Activated T-cell treated with anti-CD3 and anti-CD28 coated beads, Interleukin-2, amount 50 U/mL, for 24 hours (primary cell): Measurements from ENCODE around the gene EIF4H.

ENCODE experiments used
- DNase-seq: peaks from one replicate; pipeline ENCODE4 v3.0.0-alpha.2; 2020
- H3K27ac Mint-ChIP-seq: 2 replicates; pipeline ENCODE4 v1.8.0; 2020; ENCODE audit warnings: mild to moderate bottlenecking, mixed read lengths
- H3K27me3 Mint-ChIP-seq: 2 replicates; pipeline ENCODE4 v1.8.0; 2020; ENCODE audit warnings: mixed read lengths
- H3K36me3 Mint-ChIP-seq: 2 replicates; pipeline ENCODE4 v1.8.0; 2020; ENCODE audit warnings: low read depth, mixed read lengths
- H3K4me1 Mint-ChIP-seq: 2 replicates; pipeline ENCODE4 v1.8.0; 2020; ENCODE audit warnings: low read depth, mixed read lengths
- H3K4me3 Mint-ChIP-seq: 2 replicates; pipeline ENCODE4 v1.8.0; 2020; ENCODE audit warnings: mild to moderate bottlenecking, moderate library complexity, mixed read lengths
- H3K9me3 Mint-ChIP-seq: 2 replicates; pipeline ENCODE4 v1.8.0; 2020; ENCODE audit warnings: mixed read lengths

EIF4H gene

DNA sequence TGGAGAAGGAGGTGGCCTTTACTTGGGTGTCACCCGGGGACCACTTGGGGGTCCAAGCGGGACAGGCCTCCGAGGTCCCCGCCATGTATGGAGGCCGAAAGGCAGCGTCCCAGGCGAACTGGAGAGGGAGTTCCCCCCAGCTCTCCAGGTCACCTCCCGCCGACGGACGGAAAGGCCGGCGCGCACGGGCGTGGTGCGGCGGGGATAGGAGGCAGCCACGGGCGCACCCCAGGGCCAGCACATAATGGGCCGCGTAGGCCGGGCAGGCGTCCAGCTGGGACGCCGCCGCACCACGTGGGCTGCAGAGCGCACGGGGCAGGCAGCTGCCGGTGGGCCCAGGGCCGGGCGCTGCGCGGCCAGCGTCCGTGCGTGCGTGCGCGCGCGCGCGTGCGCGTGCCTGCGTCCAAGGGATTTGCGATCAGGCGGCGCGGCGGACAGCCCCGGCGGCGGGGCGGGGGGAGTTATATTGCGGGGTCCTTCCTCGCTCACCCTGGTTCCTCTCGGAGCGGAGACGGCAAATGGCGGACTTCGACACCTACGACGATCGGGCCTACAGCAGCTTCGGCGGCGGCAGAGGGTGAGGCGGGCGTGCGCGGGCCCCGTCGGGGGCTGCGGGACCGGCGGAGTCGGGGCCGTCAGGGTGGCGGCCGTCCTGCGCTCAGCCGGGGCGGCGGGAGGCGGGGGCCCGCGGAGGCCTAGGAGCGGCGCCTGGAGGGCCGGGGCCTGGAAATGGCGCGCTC is at the start of gene EIF4H:
Gene EIF4H, plus strand, starts transcription at position 491 of the 740 bp plus-strand sequence. Its CDS starts 28 bp downstream, at position 519.
- H3K36me3 Mint-ChIP-seq, result peaks cover 47% of the 10 kb centered on the region
- no peaks in the 10 kb centered on the region for H3K27me3 Mint-ChIP-seq
- H3K4me3 Mint-ChIP-seq, result peak within 1 kb of the TSS; percentile 92
- peak; percentile 99 for DNase-seq
- H3K4me1 Mint-ChIP-seq, result peaks cover 49% of the 10 kb centered on the region
- peak within 1 kb of the TSS; percentile 95 for H3K27ac Mint-ChIP-seq
- H3K9me3 Mint-ChIP-seq, result no peaks in the 10 kb centered on the region

DNA sequence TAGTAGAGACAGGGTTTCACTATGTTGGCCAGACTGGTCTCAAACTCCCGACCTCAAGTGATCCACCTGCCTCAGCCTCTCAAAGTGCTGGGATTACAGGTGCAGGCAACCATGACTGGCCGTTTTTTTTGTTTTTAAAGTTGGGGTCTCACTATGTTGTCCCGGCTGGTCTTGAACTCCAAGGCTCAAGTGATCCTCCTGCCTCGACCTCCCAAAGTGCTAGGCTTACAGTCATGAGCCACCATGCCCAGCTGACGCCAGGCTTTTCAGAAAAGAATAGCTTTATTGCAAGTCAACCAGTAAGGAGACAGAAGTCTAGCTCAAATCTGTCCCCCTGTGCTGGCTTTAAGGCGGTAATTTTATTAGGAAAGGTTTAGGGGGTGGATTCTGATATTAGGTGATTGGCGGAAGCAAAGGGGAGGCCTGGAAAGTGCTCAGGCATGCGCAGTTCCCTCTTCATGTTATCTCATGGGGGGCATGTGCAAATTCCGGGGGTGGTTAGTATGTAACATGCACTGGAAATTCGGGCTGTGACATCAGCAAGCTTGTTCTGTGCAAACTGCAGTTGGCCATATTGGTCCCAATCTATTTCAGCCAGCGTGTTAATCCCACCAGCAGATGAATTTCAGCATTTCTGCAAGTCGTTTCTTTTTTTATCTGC is 47.8 kb upstream of the EIF4H start:
- Mint-ChIP-seq H3K27ac (no peak overlapping the region), H3K9me3 (no peaks in the 10 kb centered on the region), H3K27me3 (no peaks in the 10 kb centered on the region), H3K4me1 (no peaks in the 10 kb centered on the region), H3K36me3 (peaks cover 9% of the 10 kb centered on the region), H3K4me3 (no peak overlapping the region)
- DNase-seq, result no peak

DNA sequence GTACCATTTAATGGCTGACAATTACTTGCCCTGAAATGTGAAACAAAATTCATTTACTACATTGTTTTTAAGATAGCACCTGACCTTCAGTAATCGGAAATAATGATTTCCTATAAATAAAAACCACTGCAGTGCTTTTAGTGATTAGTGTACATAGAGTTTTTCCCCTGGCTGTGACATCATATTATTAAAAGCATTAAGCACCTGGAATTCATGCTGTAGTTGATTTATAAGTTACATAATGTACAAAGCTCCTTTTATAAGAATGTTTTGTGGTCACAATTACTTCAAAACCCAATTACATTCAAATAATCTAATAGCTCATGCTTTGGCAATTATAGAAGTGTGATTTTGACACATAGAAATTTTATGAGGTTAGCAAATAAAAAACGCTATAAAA is 44.3 kb upstream of the EIF4H start:
- H3K9me3 Mint-ChIP-seq, result no peaks in the 10 kb centered on the region
- no peak overlapping the region for H3K27ac Mint-ChIP-seq
- H3K27me3 Mint-ChIP-seq, result no peaks in the 10 kb centered on the region
- DNase-seq, result no peak
- no peaks in the 10 kb centered on the region for H3K36me3 Mint-ChIP-seq
- no peak overlapping the region for H3K4me3 Mint-ChIP-seq
- peaks cover 3% of the 10 kb centered on the region for H3K4me1 Mint-ChIP-seq

DNA sequence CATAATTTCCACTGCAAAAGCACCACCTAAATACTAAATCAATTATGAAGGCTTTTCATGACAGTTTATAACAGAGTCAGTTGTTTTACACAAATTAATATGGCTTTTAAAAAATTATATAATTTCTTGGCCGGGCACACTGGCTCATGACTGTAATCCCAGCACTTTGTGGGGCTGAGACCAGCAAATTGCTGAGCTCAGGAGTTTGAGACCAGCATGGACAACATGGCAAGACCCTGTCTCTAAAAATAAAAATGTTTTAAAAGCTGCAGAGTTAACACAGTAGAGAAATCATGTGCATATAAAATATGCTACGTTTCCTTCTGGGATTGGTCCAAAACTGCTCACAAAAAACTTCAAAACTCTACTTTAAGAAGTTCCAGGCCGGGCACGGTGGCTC is 43.6 kb upstream of the EIF4H start:
- no peak for DNase-seq
- peaks cover 3% of the 10 kb centered on the region for H3K4me1 Mint-ChIP-seq
- H3K9me3 Mint-ChIP-seq, result no peaks in the 10 kb centered on the region
- no peaks in the 10 kb centered on the region for H3K27me3 Mint-ChIP-seq
- H3K4me3 Mint-ChIP-seq, result no peak overlapping the region
- no peaks in the 10 kb centered on the region for H3K36me3 Mint-ChIP-seq
- H3K27ac Mint-ChIP-seq, result no peak overlapping the region

DNA sequence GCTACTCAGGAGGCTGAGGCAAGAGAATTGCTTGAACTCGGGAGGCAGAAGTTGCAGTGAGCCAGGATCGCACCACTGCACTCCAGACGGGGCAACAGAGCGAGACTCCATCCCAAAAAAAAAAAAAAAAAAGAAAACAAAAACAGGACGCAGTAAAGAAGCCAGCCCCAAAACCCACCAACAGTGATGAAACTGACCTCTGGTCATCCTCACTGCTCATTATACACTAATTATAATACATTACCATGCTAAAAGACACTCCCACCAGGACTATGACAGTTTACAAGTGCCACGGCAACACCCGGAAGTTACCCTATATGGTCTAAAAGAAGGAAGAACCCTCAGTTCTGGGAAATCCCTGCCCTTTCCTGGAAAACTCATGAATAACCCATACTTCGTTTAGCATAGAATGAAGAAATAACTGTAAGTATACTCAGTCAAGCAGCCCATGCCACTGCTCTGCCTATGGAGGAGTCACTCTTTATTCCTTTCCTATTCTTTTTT is 40.0 kb upstream of the EIF4H start:
- no peak overlapping the region for H3K27ac Mint-ChIP-seq
- H3K9me3 Mint-ChIP-seq, result no peaks in the 10 kb centered on the region
- no peaks in the 10 kb centered on the region for H3K36me3 Mint-ChIP-seq
- no peaks in the 10 kb centered on the region for H3K27me3 Mint-ChIP-seq
- DNase-seq, result no peak
- no peak overlapping the region for H3K4me3 Mint-ChIP-seq
- peaks cover 3% of the 10 kb centered on the region for H3K4me1 Mint-ChIP-seq

DNA sequence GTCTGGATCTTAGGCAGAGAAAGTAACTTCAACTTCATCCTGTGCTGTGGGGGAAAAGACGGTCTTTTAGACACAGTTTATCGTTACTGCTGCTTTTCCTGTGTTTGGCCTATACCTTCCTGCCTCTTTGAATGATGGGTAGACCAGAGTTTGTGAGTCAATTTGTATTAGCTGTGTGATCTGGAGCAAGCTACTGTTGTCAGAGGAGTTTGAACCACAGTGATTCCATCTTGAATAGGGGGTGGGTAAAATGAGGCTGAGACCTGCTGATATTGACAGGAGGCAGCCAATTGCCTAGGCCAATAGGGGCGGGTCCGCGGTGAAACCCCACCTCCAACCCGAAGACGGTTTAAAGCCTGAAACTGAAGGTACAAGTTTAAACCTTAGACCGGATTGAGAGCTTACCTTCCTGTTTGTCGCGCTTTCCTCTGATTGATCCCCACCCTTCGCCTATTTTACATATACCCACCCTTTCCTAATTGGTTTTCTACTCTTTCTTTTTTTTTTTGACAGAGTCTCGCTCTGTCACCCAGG is 35.8 kb upstream of the EIF4H start:
- no peak overlapping the region for H3K4me3 Mint-ChIP-seq
- no peak overlapping the region for H3K27ac Mint-ChIP-seq
- DNase-seq, result no peak
- H3K4me1 Mint-ChIP-seq, result peaks cover 7% of the 10 kb centered on the region
- no peaks in the 10 kb centered on the region for H3K27me3 Mint-ChIP-seq
- H3K36me3 Mint-ChIP-seq, result no peaks in the 10 kb centered on the region
- no peaks in the 10 kb centered on the region for H3K9me3 Mint-ChIP-seq

DNA sequence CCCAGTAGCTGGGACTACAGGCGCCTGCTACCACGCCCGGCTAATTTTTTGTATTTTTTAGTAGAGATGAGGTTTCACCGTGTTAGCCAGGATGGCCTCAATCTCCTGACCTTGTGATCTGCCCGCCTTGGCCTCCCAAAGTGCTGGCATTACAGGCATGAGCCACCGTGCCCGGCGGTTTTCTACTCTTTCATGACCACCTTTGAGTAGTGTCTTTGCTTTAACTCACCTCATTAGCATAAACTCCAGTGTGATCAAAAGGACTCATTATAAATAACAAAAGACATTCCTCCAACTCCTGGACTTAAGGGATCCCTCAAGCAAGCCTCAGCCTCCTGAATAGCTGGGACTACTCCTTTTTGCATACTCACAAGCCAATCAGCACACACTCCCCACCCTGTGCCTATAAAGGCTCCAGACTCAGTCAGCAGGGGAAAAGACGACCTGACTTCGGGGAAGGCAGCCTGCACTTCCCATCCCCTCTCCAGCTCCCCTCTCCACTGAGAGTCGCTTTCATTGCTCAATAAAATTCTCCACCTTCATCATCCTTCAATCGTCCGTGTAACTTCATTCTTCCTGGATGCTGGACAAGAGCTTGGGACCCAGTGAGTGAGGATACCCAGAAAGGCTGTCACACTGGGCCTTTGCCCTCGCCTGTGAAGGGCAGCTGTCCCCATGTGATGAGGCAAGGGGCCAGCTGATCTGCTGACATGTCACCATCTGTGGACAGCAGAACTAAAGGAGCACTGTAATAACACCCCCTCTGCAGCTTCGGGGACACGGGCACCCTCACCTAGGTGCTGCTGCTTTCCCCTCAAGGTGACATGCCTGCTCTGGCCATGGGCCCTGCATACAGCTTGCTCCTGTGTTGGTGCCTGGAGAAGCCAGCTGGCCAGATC is 35.0 kb upstream of the EIF4H start:
- Mint-ChIP-seq H3K36me3 (no peaks in the 10 kb centered on the region), H3K27me3 (no peaks in the 10 kb centered on the region), H3K4me1 (peaks cover 6% of the 10 kb centered on the region), H3K4me3 (no peak overlapping the region), H3K27ac (no peak overlapping the region), H3K9me3 (no peaks in the 10 kb centered on the region)
- no peak for DNase-seq

DNA sequence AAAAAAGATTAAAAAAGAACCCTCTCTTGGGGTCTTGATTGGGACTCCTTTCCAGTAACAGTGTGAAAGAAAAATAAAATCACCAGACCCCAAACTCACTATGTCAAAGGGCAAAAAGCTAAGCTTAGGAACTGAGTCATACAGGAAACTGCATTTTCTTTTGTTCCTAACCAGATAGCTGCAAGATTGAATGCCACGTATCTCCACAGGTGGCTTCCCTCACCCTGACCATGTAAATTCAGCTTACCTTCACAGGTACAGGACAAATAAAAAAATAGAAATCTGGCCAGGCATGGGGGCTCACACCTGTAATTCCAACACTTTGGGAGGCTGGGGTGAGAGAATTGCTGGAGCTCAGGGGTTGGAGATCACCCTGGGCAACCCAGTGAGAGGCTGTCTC is 32.5 kb upstream of the EIF4H start:
- no peak for DNase-seq
- peaks cover 2% of the 10 kb centered on the region for H3K9me3 Mint-ChIP-seq
- H3K27ac Mint-ChIP-seq, result no peak overlapping the region
- peaks cover 4% of the 10 kb centered on the region for H3K4me1 Mint-ChIP-seq
- peaks cover 2% of the 10 kb centered on the region for H3K27me3 Mint-ChIP-seq
- no peaks in the 10 kb centered on the region for H3K36me3 Mint-ChIP-seq
- no peak overlapping the region for H3K4me3 Mint-ChIP-seq

DNA sequence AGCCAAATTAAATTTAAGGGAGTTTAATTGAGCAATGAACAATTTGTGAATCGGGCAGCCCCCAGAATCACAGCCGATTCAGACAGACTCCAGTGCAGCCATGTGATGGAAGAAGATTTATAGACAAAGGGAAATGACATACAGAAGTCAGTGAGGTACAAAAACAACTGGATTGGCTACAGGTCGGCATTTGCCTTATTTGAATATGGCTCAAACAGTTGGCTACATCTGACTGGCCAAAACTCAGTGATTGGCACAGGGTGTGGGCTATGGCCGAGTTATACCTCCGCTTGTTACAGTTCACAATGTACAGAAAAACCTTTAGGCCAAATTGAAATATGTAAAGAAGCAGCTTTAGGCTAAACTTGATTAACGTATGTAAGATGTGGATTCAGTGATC is 30.8 kb upstream of the EIF4H start:
- Mint-ChIP-seq H3K4me1 (peaks cover 4% of the 10 kb centered on the region), H3K36me3 (no peaks in the 10 kb centered on the region), H3K9me3 (peaks cover 2% of the 10 kb centered on the region), H3K27ac (no peak overlapping the region), H3K4me3 (no peak overlapping the region), H3K27me3 (peaks cover 2% of the 10 kb centered on the region)
- no peak for DNase-seq

DNA sequence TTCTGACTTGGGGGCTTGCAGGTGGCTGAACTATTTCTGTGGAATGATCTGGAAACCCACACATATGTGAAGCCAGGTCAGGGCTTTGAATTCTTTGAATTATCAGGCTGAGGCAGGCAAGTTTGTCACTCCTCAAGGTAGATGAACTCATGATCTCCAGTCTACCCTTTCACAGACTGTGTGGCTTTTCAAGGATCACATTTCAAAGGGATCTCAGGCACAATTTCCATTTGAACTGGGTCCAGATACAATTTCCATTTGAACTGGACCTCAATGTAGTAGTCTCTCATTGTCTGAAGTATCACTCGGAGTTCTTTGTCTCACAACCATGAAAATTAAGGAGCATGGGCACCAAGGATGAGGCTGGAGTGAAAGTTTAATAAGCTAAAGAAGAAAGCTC is 25.7 kb upstream of the EIF4H start:
- Mint-ChIP-seq H3K4me1 (no peaks in the 10 kb centered on the region), H3K27ac (no peak overlapping the region), H3K27me3 (peaks cover 2% of the 10 kb centered on the region), H3K36me3 (no peaks in the 10 kb centered on the region), H3K9me3 (peaks cover 2% of the 10 kb centered on the region), H3K4me3 (no peak overlapping the region)
- DNase-seq, result no peak

DNA sequence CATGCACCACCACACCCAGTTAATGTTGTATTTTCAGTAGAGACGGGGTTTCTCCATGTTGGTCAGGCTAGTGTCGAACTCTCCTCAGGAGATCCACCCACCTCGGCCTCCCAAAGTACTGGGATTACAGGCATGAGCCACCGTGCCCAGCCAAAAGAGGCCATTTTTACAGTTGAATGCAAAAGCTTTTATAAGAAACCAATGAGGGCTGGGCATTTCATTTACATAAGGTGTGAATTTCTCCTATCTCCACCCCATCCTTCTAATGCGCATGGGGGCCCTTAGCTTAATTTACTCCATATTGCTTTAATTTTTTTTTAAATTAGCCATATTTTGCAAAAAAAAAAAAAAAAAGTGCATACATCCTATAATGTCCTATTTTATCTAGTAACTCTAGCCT is 25.1 kb upstream of the EIF4H start:
- no peaks in the 10 kb centered on the region for H3K36me3 Mint-ChIP-seq
- no peak overlapping the region for H3K4me3 Mint-ChIP-seq
- H3K4me1 Mint-ChIP-seq, result no peaks in the 10 kb centered on the region
- peaks cover 2% of the 10 kb centered on the region for H3K27me3 Mint-ChIP-seq
- H3K9me3 Mint-ChIP-seq, result peaks cover 2% of the 10 kb centered on the region
- H3K27ac Mint-ChIP-seq, result no peak overlapping the region
- no peak for DNase-seq

DNA sequence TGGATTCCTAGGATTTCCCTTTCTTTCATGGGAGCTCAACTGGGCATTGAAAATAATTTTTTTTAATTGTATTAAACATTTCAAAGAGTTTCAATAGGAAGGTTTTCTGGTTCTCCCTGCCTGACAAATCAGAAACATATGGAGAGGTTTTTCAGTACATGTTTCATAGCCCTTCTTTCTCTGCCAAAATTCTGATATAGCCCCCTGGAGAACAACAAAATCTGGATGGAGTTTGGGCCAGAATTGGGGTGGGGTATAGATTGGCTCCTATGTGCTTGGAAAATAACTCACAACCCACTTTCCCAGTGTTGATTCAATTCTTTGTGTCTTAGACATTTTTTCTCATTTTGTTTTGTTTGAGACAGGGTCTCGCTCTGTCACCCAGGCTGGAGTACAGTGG is 24.6 kb upstream of the EIF4H start:
- no peak overlapping the region for H3K27ac Mint-ChIP-seq

DNA sequence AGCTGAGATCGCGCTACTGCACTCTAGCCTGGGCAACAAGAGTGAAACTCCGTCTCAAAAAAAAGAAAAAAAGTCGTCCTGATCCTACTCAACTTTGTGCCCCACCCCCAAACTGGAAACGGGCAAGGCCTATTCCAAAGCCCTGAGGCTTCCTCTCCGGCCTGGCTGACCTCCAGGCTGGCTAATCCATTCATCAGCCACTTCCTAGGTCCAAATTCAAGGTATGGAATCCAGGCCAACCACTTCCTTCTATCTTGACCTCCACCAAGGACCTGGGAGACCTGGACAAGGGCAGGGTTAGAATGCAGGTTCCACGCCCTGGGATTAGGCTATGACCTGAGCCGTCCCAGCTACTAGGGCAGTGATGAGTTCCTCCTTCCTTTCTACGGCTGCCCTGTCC is 20.4 kb upstream of the EIF4H start:
- no peaks in the 10 kb centered on the region for H3K27me3 Mint-ChIP-seq

More for the DNA sequence above, 24.6 kb upstream of the EIF4H start:
- DNase-seq, result no peak
- peaks cover 2% of the 10 kb centered on the region for H3K27me3 Mint-ChIP-seq
- H3K9me3 Mint-ChIP-seq, result peaks cover 2% of the 10 kb centered on the region
- H3K36me3 Mint-ChIP-seq, result no peaks in the 10 kb centered on the region
- no peaks in the 10 kb centered on the region for H3K4me1 Mint-ChIP-seq
- no peak overlapping the region for H3K4me3 Mint-ChIP-seq

DNA sequence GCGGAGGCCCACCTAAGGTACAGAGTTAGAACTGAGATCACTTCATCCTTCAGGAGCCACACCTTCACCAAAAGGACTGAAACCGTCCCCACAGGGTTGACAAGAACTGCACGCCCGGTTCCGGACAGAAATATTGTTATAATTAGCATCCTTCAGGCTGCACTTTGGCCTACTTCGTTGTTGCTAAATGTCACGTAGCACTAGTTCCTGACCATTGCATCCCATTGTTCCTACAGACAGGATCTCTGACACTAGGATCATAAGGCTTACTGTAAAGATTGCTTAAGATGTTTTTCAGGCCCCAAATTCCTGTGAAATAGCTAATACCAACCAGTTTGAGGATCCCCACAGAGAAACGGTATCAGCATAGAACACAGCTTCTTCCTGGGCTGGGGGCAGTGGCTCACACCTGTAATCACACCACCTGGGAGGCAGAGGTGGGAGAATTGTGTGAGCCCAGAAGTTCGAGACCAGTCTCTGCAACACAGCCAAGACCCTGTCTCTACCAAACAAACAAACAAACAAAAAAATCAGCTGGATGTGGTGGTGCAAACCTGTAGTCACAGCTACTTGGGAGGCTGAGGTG is 18.3 kb upstream of the EIF4H start:
- H3K4me3 Mint-ChIP-seq, result no peak overlapping the region
- H3K27me3 Mint-ChIP-seq, result no peaks in the 10 kb centered on the region
- H3K36me3 Mint-ChIP-seq, result no peaks in the 10 kb centered on the region
- H3K27ac Mint-ChIP-seq, result no peak overlapping the region
- H3K9me3 Mint-ChIP-seq, result no peaks in the 10 kb centered on the region
- no peaks in the 10 kb centered on the region for H3K4me1 Mint-ChIP-seq
- DNase-seq, result no peak

More for the DNA sequence above, 20.4 kb upstream of the EIF4H start:
- Mint-ChIP-seq H3K27ac (no peak overlapping the region), H3K4me1 (no peaks in the 10 kb centered on the region), H3K9me3 (no peaks in the 10 kb centered on the region), H3K4me3 (no peak overlapping the region), H3K36me3 (no peaks in the 10 kb centered on the region)
- no peak for DNase-seq
